K562 (cell line): ENCODE results near the gene BEST4. TPM values are rescaled to one million over a fixed set of nuclear protein-coding genes. Genes with fewer than 3 reads are reported as not detected.
A peak's percentile ranks its signal among the peaks of the same experiment; 100 is the strongest.

Experiments used
- CBX3 ChIP-seq, 2 experiments: IDR thresholded peaks; 1 replicate in 1 of 2; 2 replicates in 1 of 2; pipeline ENCODE4 v1.6.1; 2012; ENCODE audit warnings: inconsistent platforms in 2 of 2, low read length in 2 of 2, borderline replicate concordance in 1 of 2, control low read depth in 1 of 2
- DIDO1 ChIP-seq: fragments of 450-650 bp; IDR thresholded peaks from 2 replicates; pipeline ENCODE4 v1.6.1; 2016; ENCODE audit warnings: low read depth, missing biosample characterization, missing genetic modification characterization
- E2F3 ChIP-seq: fragments of 250-450 bp; sonication (Bioruptor Pico); IDR thresholded peaks from 2 replicates; pipeline ENCODE4 v1.4.0; 2020; ENCODE audit warnings: mild to moderate bottlenecking
- FOXJ3 ChIP-seq: sonication (generic); formaldehyde crosslinking; IDR thresholded peaks from 2 replicates; pipeline ENCODE4 v1.4.0; 2020; ENCODE audit warnings: mild to moderate bottlenecking, missing genetic modification reagents
- GATAD2B ChIP-seq: fragments of 450-650 bp; IDR thresholded peaks from 2 replicates; pipeline ENCODE4 v1.6.1; 2017; ENCODE audit warnings: mild to moderate bottlenecking, borderline replicate concordance
- HDGF ChIP-seq: fragments of 450-650 bp; IDR thresholded peaks from 2 replicates; pipeline ENCODE4 v1.6.1; 2016
- NCOA1 ChIP-seq: fragments of 450-650 bp; IDR thresholded peaks from 2 replicates; pipeline ENCODE4 v1.6.1; 2016; ENCODE audit warnings: low read depth
- SREBF2 ChIP-seq: sonication (generic); formaldehyde crosslinking; IDR thresholded peaks from 2 replicates; pipeline ENCODE4 v1.4.0; 2020; ENCODE audit warnings: mild to moderate bottlenecking, missing genetic modification reagents
- ZNF347 ChIP-seq: fragments of 450-650 bp; formaldehyde crosslinking; IDR thresholded peaks from 2 replicates; pipeline ENCODE4 v1.4.0; 2020; ENCODE audit warnings: low read depth, mild to moderate bottlenecking, moderate library complexity
- ZNF561 ChIP-seq: fragments of 450-650 bp; formaldehyde crosslinking; conservative IDR thresholded peaks from 2 replicates; pipeline ENCODE4 v1.4.0; 2020; ENCODE audit warnings: mild to moderate bottlenecking, moderate library complexity
- ZNF586 ChIP-seq: fragments of 450-650 bp; formaldehyde crosslinking; conservative IDR thresholded peaks from 2 replicates; pipeline ENCODE4 v1.4.0; 2020; ENCODE audit warnings: mild to moderate bottlenecking, moderate library complexity
- ZNF707 ChIP-seq: fragments of 250-450 bp; sonication (Bioruptor Pico); conservative IDR thresholded peaks from 2 replicates; pipeline ENCODE4 v1.8.0; 2022; ENCODE audit warnings: inconsistent platforms, mild to moderate bottlenecking, moderate library complexity
- polyA plus RNA-seq, 8 experiments: library from polyadenylated mRNA; depleted of rRNA in 4 of 8; stranded (reverse) in 5 of 8; unstranded in 3 of 8; fragments of >200 nt; fragmentation: Nextera tagmentation in 2 of 8; fragmentation: Illumina TruSeq in 1 of 8; extraction: Ambion mirVana in 2 of 8; extraction: Trizol in 1 of 8; gene quantifications; 2 replicates each; pipeline versions ENCODE4 v1.2.1 to v1.2.3, GENCODE V29; 2011 to 2014; ENCODE audit warnings: inconsistent platforms in 1 of 8, missing spikeins in 1 of 8
- total RNA-seq, 7 experiments: library from RNA; depleted of rRNA in 6 of 7; stranded (reverse); fragments of >200 nt in 6 of 7; fragmentation: Illumina TruSeq in 2 of 7; extraction: Trizol in 2 of 7; gene quantifications; 2 replicates each; pipeline versions ENCODE4 v1.2.1 to v1.2.3, GENCODE V29; 2011 to 2021; ENCODE audit warnings: low replicate concordance in 1 of 7
- TF ChIP-seq, protein P1 (sequence below): fragments of 250-450 bp; sonication (Bioruptor Pico); IDR thresholded peaks from 2 replicates; pipeline ENCODE4 v1.4.0; 2020; ENCODE audit warnings: mild to moderate bottlenecking, moderate library complexity
- TF ChIP-seq, protein P2 (sequence below): fragments of 450-650 bp; conservative IDR thresholded peaks from 2 replicates; pipeline ENCODE4 v1.6.1; 2016; ENCODE audit warnings: missing genetic modification characterization, low read depth, mild to moderate bottlenecking, missing compliant biosample characterization, moderate library complexity
- TF ChIP-seq, protein P3 (sequence below): fragments of 450-650 bp; formaldehyde crosslinking; IDR thresholded peaks from 2 replicates; pipeline ENCODE4 v1.4.0; 2020; ENCODE audit warnings: mild to moderate bottlenecking, moderate library complexity
- TF ChIP-seq, protein P4 (sequence below): sonication (generic); formaldehyde crosslinking; IDR thresholded peaks from 2 replicates; pipeline ENCODE4 v1.8.0; 2022; ENCODE audit warnings: mild to moderate bottlenecking, missing genetic modification reagents
- TF ChIP-seq, protein P5 (sequence below), 2 experiments: fragments of 450-650 bp in 1 of 2; IDR thresholded peaks; 2 replicates each; pipeline ENCODE4 v1.6.1; 2011 to 2017; ENCODE audit warnings: low read depth in 2 of 2, antibody characterized with exemption in 1 of 2, borderline replicate concordance in 1 of 2, low read length in 1 of 2, mild to moderate bottlenecking in 1 of 2, mixed read lengths in 1 of 2; ENCODE audit not compliant: control insufficient read depth in 1 of 2

The BEST4 gene
- total and polyA plus RNA-seq, 9 of the 15 experiments (the other 6 are each of a cell fraction or from before 2014, with no cell fraction given) = 0.07 to 0.11 TPM; not detected in 7

DNA sequence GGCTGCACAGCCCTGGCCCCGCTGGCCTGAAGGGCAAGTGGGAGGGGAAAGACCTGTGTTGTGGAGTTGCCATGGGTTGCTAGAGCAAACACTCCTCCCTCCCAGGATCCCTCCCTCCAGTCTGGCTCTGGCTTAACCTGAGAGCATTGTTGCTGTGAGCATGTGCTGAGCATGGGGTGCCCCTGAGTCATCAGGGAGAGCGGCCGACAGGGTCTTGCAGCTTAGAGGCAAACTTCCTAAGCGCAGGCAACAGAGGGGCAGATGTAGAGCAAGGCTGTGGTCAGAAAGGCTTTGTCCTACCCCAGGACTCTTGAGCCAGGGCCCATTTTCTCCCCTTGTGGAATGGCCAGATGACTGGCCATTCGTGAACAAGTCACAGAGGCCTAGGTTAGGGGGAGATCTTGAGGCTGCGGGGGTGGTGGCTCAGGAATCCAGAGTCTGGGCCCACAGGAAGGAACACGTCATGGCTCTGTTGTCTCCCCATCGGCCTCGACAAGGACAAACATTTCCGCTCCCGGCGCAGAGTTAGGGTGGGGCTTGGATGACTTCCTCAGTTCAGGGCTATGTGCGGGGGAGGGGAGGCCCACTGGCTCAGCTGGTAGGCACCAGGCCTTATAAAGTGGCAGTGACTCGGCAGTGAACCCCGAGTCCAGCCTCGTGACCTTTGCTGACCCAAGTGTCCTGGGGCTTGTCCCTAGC lies 19.5 kb upstream of the BEST4 start (continued):
- peak; percentile 85 for TF ChIP-seq NCOA1
- TF ChIP-seq, protein P1, sequence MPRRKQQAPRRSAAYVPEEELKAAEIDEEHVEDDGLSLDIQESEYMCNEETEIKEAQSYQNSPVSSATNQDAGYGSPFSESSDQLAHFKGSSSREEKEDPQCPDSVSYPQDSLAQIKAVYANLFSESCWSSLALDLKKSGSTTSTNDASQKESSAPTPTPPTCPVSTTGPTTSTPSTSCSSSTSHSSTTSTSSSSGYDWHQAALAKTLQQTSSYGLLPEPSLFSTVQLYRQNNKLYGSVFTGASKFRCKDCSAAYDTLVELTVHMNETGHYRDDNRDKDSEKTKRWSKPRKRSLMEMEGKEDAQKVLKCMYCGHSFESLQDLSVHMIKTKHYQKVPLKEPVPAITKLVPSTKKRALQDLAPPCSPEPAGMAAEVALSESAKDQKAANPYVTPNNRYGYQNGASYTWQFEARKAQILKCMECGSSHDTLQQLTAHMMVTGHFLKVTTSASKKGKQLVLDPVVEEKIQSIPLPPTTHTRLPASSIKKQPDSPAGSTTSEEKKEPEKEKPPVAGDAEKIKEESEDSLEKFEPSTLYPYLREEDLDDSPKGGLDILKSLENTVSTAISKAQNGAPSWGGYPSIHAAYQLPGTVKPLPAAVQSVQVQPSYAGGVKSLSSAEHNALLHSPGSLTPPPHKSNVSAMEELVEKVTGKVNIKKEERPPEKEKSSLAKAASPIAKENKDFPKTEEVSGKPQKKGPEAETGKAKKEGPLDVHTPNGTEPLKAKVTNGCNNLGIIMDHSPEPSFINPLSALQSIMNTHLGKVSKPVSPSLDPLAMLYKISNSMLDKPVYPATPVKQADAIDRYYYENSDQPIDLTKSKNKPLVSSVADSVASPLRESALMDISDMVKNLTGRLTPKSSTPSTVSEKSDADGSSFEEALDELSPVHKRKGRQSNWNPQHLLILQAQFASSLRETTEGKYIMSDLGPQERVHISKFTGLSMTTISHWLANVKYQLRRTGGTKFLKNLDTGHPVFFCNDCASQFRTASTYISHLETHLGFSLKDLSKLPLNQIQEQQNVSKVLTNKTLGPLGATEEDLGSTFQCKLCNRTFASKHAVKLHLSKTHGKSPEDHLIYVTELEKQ (CRISPR knock-in tag) = peak; percentile 66
- TF ChIP-seq, protein P2, sequence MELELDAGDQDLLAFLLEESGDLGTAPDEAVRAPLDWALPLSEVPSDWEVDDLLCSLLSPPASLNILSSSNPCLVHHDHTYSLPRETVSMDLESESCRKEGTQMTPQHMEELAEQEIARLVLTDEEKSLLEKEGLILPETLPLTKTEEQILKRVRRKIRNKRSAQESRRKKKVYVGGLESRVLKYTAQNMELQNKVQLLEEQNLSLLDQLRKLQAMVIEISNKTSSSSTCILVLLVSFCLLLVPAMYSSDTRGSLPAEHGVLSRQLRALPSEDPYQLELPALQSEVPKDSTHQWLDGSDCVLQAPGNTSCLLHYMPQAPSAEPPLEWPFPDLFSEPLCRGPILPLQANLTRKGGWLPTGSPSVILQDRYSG = peak; percentile 97
- TF ChIP-seq SREBF2 (CRISPR knock-in tag) = no peak
- TF ChIP-seq, protein P3, sequence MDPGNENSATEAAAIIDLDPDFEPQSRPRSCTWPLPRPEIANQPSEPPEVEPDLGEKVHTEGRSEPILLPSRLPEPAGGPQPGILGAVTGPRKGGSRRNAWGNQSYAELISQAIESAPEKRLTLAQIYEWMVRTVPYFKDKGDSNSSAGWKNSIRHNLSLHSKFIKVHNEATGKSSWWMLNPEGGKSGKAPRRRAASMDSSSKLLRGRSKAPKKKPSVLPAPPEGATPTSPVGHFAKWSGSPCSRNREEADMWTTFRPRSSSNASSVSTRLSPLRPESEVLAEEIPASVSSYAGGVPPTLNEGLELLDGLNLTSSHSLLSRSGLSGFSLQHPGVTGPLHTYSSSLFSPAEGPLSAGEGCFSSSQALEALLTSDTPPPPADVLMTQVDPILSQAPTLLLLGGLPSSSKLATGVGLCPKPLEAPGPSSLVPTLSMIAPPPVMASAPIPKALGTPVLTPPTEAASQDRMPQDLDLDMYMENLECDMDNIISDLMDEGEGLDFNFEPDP = 0 out of 2 replicates have a peak, but pooled peaks have one; percentile 22
- TF ChIP-seq CBX3 (IDR thresholded peaks at IDR 0.05; ENCODE audit: borderline replicate concordance in 1 of 2, low read length in 2 of 2) = peak in 1 of 2 experiments; percentile 55; a peak in 1 of 3 replicates
- TF ChIP-seq E2F3 (CRISPR knock-in tag) = peak; percentile 77; the same call in 1 of the 2 replicates
- TF ChIP-seq DIDO1 = peak; percentile 67
- TF ChIP-seq FOXJ3 (CRISPR knock-in tag) = peak; percentile 100
- TF ChIP-seq GATAD2B = peak; percentile 85; the same call in 1 of the 2 replicates
- 0 out of 2 replicates have a peak, but pooled peaks have one; percentile 39 for TF ChIP-seq ZNF707 (CRISPR knock-in tag)
- TF ChIP-seq, protein P4, sequence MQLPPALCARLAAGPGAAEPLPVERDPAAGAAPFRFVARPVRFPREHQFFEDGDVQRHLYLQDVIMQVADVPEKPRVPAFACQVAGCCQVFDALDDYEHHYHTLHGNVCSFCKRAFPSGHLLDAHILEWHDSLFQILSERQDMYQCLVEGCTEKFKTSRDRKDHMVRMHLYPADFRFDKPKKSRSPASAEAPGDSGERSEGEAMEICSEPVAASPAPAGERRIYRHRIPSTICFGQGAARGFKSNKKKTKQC = peak; percentile 87
- TF ChIP-seq ZNF347 (CRISPR knock-in tag) = 0 out of 2 replicates have a peak, but pooled peaks have one; percentile 57
- peak; percentile 75; the same call in 1 of the 2 replicates for TF ChIP-seq ZNF586 (CRISPR knock-in tag)
- no peak for TF ChIP-seq ZNF561 (CRISPR knock-in tag)
- TF ChIP-seq, protein P5, sequence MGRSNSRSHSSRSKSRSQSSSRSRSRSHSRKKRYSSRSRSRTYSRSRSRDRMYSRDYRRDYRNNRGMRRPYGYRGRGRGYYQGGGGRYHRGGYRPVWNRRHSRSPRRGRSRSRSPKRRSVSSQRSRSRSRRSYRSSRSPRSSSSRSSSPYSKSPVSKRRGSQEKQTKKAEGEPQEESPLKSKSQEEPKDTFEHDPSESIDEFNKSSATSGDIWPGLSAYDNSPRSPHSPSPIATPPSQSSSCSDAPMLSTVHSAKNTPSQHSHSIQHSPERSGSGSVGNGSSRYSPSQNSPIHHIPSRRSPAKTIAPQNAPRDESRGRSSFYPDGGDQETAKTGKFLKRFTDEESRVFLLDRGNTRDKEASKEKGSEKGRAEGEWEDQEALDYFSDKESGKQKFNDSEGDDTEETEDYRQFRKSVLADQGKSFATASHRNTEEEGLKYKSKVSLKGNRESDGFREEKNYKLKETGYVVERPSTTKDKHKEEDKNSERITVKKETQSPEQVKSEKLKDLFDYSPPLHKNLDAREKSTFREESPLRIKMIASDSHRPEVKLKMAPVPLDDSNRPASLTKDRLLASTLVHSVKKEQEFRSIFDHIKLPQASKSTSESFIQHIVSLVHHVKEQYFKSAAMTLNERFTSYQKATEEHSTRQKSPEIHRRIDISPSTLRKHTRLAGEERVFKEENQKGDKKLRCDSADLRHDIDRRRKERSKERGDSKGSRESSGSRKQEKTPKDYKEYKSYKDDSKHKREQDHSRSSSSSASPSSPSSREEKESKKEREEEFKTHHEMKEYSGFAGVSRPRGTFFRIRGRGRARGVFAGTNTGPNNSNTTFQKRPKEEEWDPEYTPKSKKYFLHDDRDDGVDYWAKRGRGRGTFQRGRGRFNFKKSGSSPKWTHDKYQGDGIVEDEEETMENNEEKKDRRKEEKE (IDR thresholded peaks at IDR 0.05; ENCODE audit: borderline replicate concordance in 1 of 2, control insufficient read depth in 1 of 2, low read depth in 2 of 2, low read length in 1 of 2) = no peak; a peak in 1 of 4 replicates
- peak; percentile 88 for TF ChIP-seq HDGF
